Measurements from ENCODE around the gene HMGN2. TPM values are rescaled to one million over a fixed set of nuclear protein-coding genes. Genes with fewer than 3 reads are reported as not detected.

Gene HMGN2
- total and polyA plus RNA-seq, 10 of the 15 experiments (the other 5 are each of a cell fraction or from before 2014, with no cell fraction given): 249 to 2,682 (median 694) TPM

DNA sequence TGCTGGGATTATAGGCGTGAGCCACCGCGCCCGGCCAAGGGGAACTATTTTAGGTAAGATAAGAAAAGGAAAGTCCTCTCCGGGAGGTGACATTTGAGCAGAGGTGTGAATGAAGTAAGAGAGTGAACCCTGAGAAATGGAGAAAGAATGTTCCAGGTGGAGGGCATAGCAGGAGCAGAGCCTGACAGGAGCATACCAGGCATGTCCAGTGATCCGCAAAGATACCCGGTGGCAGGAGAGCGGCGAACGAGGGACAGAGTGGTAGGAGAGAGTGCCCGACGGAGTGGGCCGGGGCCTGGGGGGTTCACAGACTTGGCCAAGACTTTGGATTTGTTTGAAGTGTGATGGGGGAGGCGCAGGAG is 49.4 kb downstream of the HMGN2 start:
- RAD21 ChIA-PET (ENCODE audit: unreplicated experiment): interaction anchor here (1.0 to 1.2 kb wide), 2 partner anchors 8 to 21 kb away, joined by 4 to 5 read pairs; partner anchors contain the start of gene RPS6KA1
- Histone ChIP-seq H3K79me2 (ENCODE audit: control insufficient read depth, insufficient read depth, low read length) (no peaks in the 10 kb centered on the region), H3K4me2 (ENCODE audit: control insufficient read depth, insufficient read depth) (no peak overlapping the region), H3K27me3 (replicated peaks in 1 of 2; ENCODE audit: control insufficient read depth in 2 of 2, insufficient read depth in 2 of 2, low read length in 1 of 2) (no peaks in the 10 kb centered on the region; a peak in 1 of 4 replicates), H3K27ac (ENCODE audit: control insufficient read depth, insufficient read depth) (no peak overlapping the region), H3K9me3 (replicated peaks; ENCODE audit: control insufficient read depth, insufficient read depth, low read length) (no peaks in the 10 kb centered on the region), H2AFZ (ENCODE audit: control insufficient read depth, low read depth, low read length) (no peak overlapping the region), H3K9ac (ENCODE audit: control insufficient read depth, insufficient read depth, low read length) (no peak overlapping the region), H4K20me1 (ENCODE audit: control insufficient read depth, insufficient read depth) (no peaks in the 10 kb centered on the region), H3K4me1 (ENCODE audit: control insufficient read depth, insufficient read depth, low read length) (peaks cover 10% of the 10 kb centered on the region; the same call in 1 of the 2 replicates), H3K36me3 (ENCODE audit: control insufficient read depth in 2 of 2, insufficient read depth in 2 of 2, low read length in 1 of 2) (no peaks in the 10 kb centered on the region), H3K4me3 (no peak overlapping the region)
- SMC1A ChIA-PET (ENCODE audit: uncharacterized antibody, unreplicated experiment): interaction anchor here (3.0 to 4.2 kb wide), 2 partner anchors 18 to 22 kb away, joined by 8 to 21 read pairs; no protein-coding TSS in a partner anchor
- WGBS (ENCODE audit: insufficient coverage, insufficient replicate concordance, low lambda C conversion rate, missing lambda C conversion rate): 79% methylated on average over 14 of the region's 14 CpGs
- POLR2A ChIA-PET: interaction anchor here (2.3 kb wide), 1 partner anchor 9 kb away, joined by 10 read pairs; the partner anchor contains the start of gene RPS6KA1
- intact Hi-C loops (cut with micrococcal nuclease; ENCODE audit: unreplicated experiment): no loop called here
- DNase-seq (ENCODE audit: low read depth, low spot score) (no peak), FAIRE-seq (no peak), ATAC-seq (no peak)
- CTCF ChIA-PET: interaction anchor here (1.0 to 3.5 kb wide), 4 partner anchors 9 to 17 kb away, joined by 3 to 19 read pairs (median 6); partner anchors contain the start of gene RPS6KA1
- TF ChIP-seq GATAD2B (conservative IDR thresholded peaks at IDR 0.05; ENCODE audit: low read depth): no peak
- no peak for TF ChIP-seq RBBP5 (conservative IDR thresholded peaks at IDR 0.05)
- TF ChIP-seq ETV6 (conservative IDR thresholded peaks at IDR 0.05 in 1 of 2, IDR thresholded peaks at IDR 0.05 in 1 of 2; ENCODE audit: borderline replicate concordance in 1 of 2, low read depth in 1 of 2): no peak
- no peak for TF ChIP-seq SPI1 (IDR thresholded peaks at IDR 0.05; ENCODE audit: borderline replicate concordance, insufficient read depth, low read depth, low read length)
- TF ChIP-seq POLR2AphosphoS2 (IDR thresholded peaks at IDR 0.05; ENCODE audit: low read depth, low read length): no peak
- TF ChIP-seq, protein P1, sequence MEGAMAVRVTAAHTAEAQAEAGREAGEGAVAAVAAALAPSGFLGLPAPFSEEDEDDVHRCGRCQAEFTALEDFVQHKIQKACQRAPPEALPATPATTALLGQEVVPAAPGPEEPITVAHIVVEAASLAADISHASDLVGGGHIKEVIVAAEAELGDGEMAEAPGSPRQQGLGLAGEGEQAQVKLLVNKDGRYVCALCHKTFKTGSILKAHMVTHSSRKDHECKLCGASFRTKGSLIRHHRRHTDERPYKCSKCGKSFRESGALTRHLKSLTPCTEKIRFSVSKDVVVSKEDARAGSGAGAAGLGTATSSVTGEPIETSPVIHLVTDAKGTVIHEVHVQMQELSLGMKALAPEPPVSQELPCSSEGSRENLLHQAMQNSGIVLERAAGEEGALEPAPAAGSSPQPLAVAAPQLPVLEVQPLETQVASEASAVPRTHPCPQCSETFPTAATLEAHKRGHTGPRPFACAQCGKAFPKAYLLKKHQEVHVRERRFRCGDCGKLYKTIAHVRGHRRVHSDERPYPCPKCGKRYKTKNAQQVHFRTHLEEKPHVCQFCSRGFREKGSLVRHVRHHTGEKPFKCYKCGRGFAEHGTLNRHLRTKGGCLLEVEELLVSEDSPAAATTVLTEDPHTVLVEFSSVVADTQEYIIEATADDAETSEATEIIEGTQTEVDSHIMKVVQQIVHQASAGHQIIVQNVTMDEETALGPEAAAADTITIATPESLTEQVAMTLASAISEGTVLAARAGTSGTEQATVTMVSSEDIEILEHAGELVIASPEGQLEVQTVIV (IDR thresholded peaks at IDR 0.05; ENCODE audit: borderline replicate concordance, partially characterized antibody): no peak
- TF ChIP-seq SUZ12 (IDR thresholded peaks at IDR 0.05; ENCODE audit: unreplicated experiment): no peak
- BruUV-seq (replicated peaks): no TSS peak
- in situ Hi-C loops (cut with MboI): no loop called here
